Measurements from ENCODE around the gene ADO. TPM values are rescaled to one million over a fixed set of nuclear protein-coding genes. Genes with fewer than 3 reads are reported as not detected.

The ADO gene
- total RNA-seq, 1 experiment from 2014 or later = 26.2 TPM

GRCh38 chr10:62844280-62845011, 39.9 kb downstream of the ADO start:
- CTCF ChIA-PET = no interaction called here
- no peak overlapping the region for H3K27ac ChIP-seq (ENCODE audit: low read depth, low read length)
- no peak for DNase-seq (ENCODE audit: low read depth, low spot score)
- TF ChIP-seq POLR2A (IDR thresholded peaks at IDR 0.05; ENCODE audit: borderline replicate concordance, extremely low read depth, insufficient read depth, insufficient read length) = no peak
- TF ChIP-seq SRF (IDR thresholded peaks at IDR 0.05; ENCODE audit: low read depth) = no peak
- TF ChIP-seq MAX (IDR thresholded peaks at IDR 0.05) = no peak
- no peak for TF ChIP-seq ZBTB33 (IDR thresholded peaks at IDR 0.05; ENCODE audit: extremely low read depth, insufficient replicate concordance, low read length)
- TF ChIP-seq REST (IDR thresholded peaks at IDR 0.05; ENCODE audit: low read depth) = no peak
- no peak for TF ChIP-seq EZH2 (IDR thresholded peaks at IDR 0.05)
- no peak for TF ChIP-seq CBX3 (IDR thresholded peaks at IDR 0.05; ENCODE audit: low read depth)
- TF ChIP-seq EGR1 (IDR thresholded peaks at IDR 0.05; ENCODE audit: low read depth) = no peak
- TF ChIP-seq ZNF274 (IDR thresholded peaks at IDR 0.05; ENCODE audit: low read depth, low read length) = no peak
- TF ChIP-seq SP1 (IDR thresholded peaks at IDR 0.05; ENCODE audit: low read depth) = no peak
- no peak for TF ChIP-seq RAD21 (IDR thresholded peaks at IDR 0.05; ENCODE audit: low read depth)
- no peak overlapping the region for H3K9ac ChIP-seq (ENCODE audit: low read length)
- BruUV-seq (replicated peaks) = no TSS peak
- H3K36me3 ChIP-seq (ENCODE audit: control insufficient read depth in 1 of 2, insufficient read depth in 2 of 2, low read length in 2 of 2) = no peaks in the 10 kb centered on the region
- H3K27me3 ChIP-seq (ENCODE audit: insufficient read depth, low read length) = no peaks in the 10 kb centered on the region
- no peak overlapping the region for H3K4me2 ChIP-seq (ENCODE audit: low read length)
- RAD21 ChIA-PET (ENCODE audit: low non-redundant PET in 1 of 2, low total read pairs in 2 of 2, uncharacterized antibody in 2 of 2, unreplicated experiment in 2 of 2) = no interaction called here
- H3K9me3 ChIP-seq (ENCODE audit: control insufficient read depth in 1 of 2, insufficient read depth in 1 of 2, low read depth in 1 of 2, low read length in 2 of 2) = no peaks in the 10 kb centered on the region; a peak in 2 of 4 replicates
- POLR2A ChIA-PET = no interaction called here
- H3K4me3 ChIP-seq (replicated peaks in 1 of 2; ENCODE audit: low read depth in 1 of 2, low read length in 2 of 2) = no peak overlapping the region
- H3K79me2 ChIP-seq (ENCODE audit: insufficient read depth, low read length) = no peaks in the 10 kb centered on the region
- H4K20me1 ChIP-seq (ENCODE audit: insufficient read depth) = no peaks in the 10 kb centered on the region
- H2AFZ ChIP-seq (ENCODE audit: low read depth, low read length, poor library complexity, severe bottlenecking) = no peak overlapping the region
- H3K9me2 ChIP-seq (ENCODE audit: insufficient read depth) = no peaks in the 10 kb centered on the region
- no peak for ATAC-seq
- H3K4me1 ChIP-seq (ENCODE audit: control insufficient read depth in 1 of 2, insufficient read depth in 2 of 2, low read length in 2 of 2) = no peaks in the 10 kb centered on the region
- intact Hi-C loops (cut with micrococcal nuclease) = no loop called here
